Hepatocyte (in vitro differentiated cells): Measurements from ENCODE around the gene ZNF322. TPM values are rescaled to one million over a fixed set of nuclear protein-coding genes. Genes with fewer than 3 reads are reported as not detected.

Experiments
- DNase-seq: peaks from one replicate; pipeline ENCODE4 v3.0.0-alpha.2; 2016; ENCODE audit warnings: low spot score
- H2AFZ ChIP-seq: fragments of 200-600 bp; sonication (generic); 2 replicates; pipeline ENCODE4 v1.6.0; 2016; ENCODE audit warnings: antibody characterized with exemption, mild to moderate bottlenecking
- H3K27ac ChIP-seq: fragments of 200-600 bp; sonication (generic); 2 replicates; pipeline ENCODE4 v1.5.1; 2016; ENCODE audit warnings: mild to moderate bottlenecking
- H3K27me3 ChIP-seq: fragments of 200-600 bp; sonication (generic); 2 replicates; pipeline ENCODE4 v1.6.1; 2016
- H3K36me3 ChIP-seq: fragments of 200-600 bp; sonication (generic); replicated peaks from 2 replicates; pipeline ENCODE4 v1.5.1; 2016; ENCODE audit warnings: low read depth; ENCODE audit not compliant: insufficient read depth
- H3K4me1 ChIP-seq: fragments of 200-600 bp; sonication (generic); 2 replicates; pipeline ENCODE4 v1.5.1; 2016; ENCODE audit warnings: mild to moderate bottlenecking, moderate library complexity; ENCODE audit not compliant: insufficient read depth
- H3K4me2 ChIP-seq: fragments of 200-600 bp; sonication (generic); 2 replicates; pipeline ENCODE4 v1.6.0; 2016
- H3K4me3 ChIP-seq: fragments of 200-600 bp; sonication (generic); 2 replicates; pipeline ENCODE4 v1.5.1; 2016; ENCODE audit warnings: mild to moderate bottlenecking
- H3K79me2 ChIP-seq: fragments of 200-600 bp; sonication (generic); 2 replicates; pipeline ENCODE4 v1.6.0; 2017; ENCODE audit warnings: mild to moderate bottlenecking
- H3K9me2 ChIP-seq: fragments of 200-600 bp; sonication (generic); replicated peaks from 2 replicates; pipeline ENCODE4 v1.6.0; 2017; ENCODE audit warnings: mild to moderate bottlenecking; ENCODE audit not compliant: insufficient read depth
- H3K9me3 ChIP-seq: fragments of 200-600 bp; sonication (generic); 2 replicates; pipeline ENCODE4 v1.5.1; 2016; ENCODE audit warnings: low read depth, mild to moderate bottlenecking
- H4K20me1 ChIP-seq: fragments of 200-600 bp; sonication (generic); 2 replicates; pipeline ENCODE4 v1.6.0; 2016; ENCODE audit warnings: mild to moderate bottlenecking; ENCODE audit not compliant: insufficient read depth, poor library complexity, severe bottlenecking
- EZH2 ChIP-seq: fragments of 200-600 bp; sonication (generic); IDR thresholded peaks from 2 replicates; pipeline ENCODE4 v1.6.1; 2016; ENCODE audit warnings: antibody characterized with exemption, mild to moderate bottlenecking, borderline replicate concordance
- EZH2phosphoT487 ChIP-seq: fragments of 200-600 bp; sonication (generic); IDR thresholded peaks from one replicate; pipeline ENCODE4 v1.6.1; 2018; ENCODE audit warnings: antibody characterized with exemption, mild to moderate bottlenecking, low read depth, moderate library complexity; ENCODE audit not compliant: unreplicated experiment, severe bottlenecking
- WGBS: methylation state at CpG from one replicate; pipeline ENCODE4 v1.1.6; 2016; ENCODE audit warnings: low lambda C conversion rate; ENCODE audit errors: missing lambda C conversion rate; 5-methylcytosine and 5-hydroxymethylcytosine counted together
- polyA plus RNA-seq: library from polyadenylated mRNA; unstranded; fragments of >200 nt; fragmentation: Nextera tagmentation; extraction: Ambion mirVana; gene quantifications from 2 replicates; pipeline ENCODE4 v1.2.1, GENCODE V29; 2016
- total RNA-seq: library from RNA; depleted of rRNA; stranded (reverse); fragments of >200 nt; gene quantifications from 2 replicates; pipeline ENCODE4 v1.2.3, GENCODE V29; 2014
- TF ChIP-seq, protein P1 (sequence below): fragments of 200-600 bp; sonication (generic); IDR thresholded peaks from 2 replicates; pipeline ENCODE4 v1.5.1; 2016; ENCODE audit warnings: antibody characterized with exemption, mild to moderate bottlenecking; ENCODE audit not compliant: poor library complexity

ZNF322 gene
- total and polyA plus RNA-seq, 2 experiments from 2014 or later: 14.3 to 23.6 TPM

DNA sequence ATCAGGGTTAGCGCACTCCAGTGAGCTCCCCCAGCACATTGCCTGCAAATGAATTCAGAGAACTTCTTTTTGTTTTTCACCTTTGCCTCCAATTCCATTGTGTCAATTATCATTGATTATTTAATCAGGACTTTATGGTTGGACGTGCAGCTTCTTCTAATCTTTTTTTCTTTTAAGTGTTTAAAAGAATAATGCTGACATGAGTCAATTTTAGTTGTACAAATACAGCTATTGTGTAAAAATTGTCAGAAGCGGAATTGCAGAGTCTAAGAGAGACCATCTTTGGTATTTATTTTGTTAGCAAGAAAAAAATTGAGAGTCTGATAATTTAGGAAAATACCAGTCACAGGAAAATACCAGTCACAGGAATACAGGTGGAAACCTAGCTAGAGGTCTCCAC is 57.3 kb downstream of the ZNF322 start:
- Histone ChIP-seq H3K27ac (no peak overlapping the region), H2AFZ (no peak overlapping the region), H3K36me3 (no peaks in the 10 kb centered on the region), H3K4me3 (no peak overlapping the region), H3K9me3 (no peaks in the 10 kb centered on the region), H3K4me2 (no peak overlapping the region), H3K4me1 (peaks cover 6% of the 10 kb centered on the region), H3K79me2 (peaks cover 16% of the 10 kb centered on the region), H3K27me3 (no peaks in the 10 kb centered on the region), H3K9me2 (no peaks in the 10 kb centered on the region), H4K20me1 (no peaks in the 10 kb centered on the region)
- TF ChIP-seq, protein P1, sequence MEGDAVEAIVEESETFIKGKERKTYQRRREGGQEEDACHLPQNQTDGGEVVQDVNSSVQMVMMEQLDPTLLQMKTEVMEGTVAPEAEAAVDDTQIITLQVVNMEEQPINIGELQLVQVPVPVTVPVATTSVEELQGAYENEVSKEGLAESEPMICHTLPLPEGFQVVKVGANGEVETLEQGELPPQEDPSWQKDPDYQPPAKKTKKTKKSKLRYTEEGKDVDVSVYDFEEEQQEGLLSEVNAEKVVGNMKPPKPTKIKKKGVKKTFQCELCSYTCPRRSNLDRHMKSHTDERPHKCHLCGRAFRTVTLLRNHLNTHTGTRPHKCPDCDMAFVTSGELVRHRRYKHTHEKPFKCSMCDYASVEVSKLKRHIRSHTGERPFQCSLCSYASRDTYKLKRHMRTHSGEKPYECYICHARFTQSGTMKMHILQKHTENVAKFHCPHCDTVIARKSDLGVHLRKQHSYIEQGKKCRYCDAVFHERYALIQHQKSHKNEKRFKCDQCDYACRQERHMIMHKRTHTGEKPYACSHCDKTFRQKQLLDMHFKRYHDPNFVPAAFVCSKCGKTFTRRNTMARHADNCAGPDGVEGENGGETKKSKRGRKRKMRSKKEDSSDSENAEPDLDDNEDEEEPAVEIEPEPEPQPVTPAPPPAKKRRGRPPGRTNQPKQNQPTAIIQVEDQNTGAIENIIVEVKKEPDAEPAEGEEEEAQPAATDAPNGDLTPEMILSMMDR: no peak
- no peak for TF ChIP-seq EZH2phosphoT487
- TF ChIP-seq EZH2: no peak
- DNase-seq: no peak
- WGBS: 87% methylated on average over 3 of the region's 3 CpGs

DNA sequence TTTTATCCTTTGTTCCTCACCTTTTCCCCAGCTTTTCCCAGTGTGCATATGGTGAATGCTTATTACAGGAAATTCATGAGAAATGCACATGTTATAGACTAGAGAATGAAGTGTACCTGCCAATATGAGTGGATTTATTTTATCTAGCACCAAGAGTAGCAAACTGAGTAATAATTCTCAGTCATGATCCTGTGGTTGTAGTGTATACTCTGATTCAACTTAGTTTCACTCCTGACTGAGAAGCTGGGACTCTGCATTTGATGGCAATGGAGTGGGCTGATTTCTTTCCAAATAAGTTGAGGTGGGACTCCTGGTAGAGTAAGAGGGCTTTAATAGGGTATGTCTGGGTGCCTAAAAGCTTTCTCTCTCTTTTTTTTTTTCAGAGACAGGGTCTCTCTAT is 58.8 kb downstream of the ZNF322 start:
- no peaks in the 10 kb centered on the region for H3K9me3 ChIP-seq
- H3K4me2 ChIP-seq: no peak overlapping the region
- DNase-seq: no peak
- no peaks in the 10 kb centered on the region for H3K36me3 ChIP-seq
- no peak for TF ChIP-seq EZH2
- TF ChIP-seq, protein P1: no peak
- no peak for TF ChIP-seq EZH2phosphoT487
- peaks cover 20% of the 10 kb centered on the region for H3K79me2 ChIP-seq
- H3K27me3 ChIP-seq: no peaks in the 10 kb centered on the region
- H2AFZ ChIP-seq: no peak overlapping the region
- peaks cover 6% of the 10 kb centered on the region for H3K4me1 ChIP-seq
- no peak overlapping the region for H3K4me3 ChIP-seq
- H3K9me2 ChIP-seq: no peaks in the 10 kb centered on the region
- no peaks in the 10 kb centered on the region for H4K20me1 ChIP-seq
- no peak overlapping the region for H3K27ac ChIP-seq

DNA sequence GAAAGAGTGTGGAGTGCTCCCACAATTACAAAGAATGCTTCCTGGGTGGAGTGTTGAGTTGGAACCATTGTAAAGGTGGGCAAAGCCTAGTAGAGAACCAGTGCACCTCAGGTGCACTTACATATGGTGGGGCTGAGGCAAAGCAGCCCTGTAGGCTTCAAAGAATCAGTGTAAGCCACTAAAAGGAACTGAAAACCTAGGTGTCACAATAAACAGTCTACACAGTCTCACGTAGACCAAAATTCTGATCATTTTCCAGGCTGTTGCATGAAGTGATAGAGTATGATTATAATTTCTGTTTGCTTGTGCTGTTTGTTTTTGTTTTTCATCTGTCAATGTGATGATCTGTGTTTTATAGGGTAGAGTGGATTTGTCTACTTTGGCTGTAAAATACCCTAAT is 60.0 kb downstream of the ZNF322 start:
- Histone ChIP-seq H3K36me3 (no peaks in the 10 kb centered on the region), H2AFZ (no peak overlapping the region), H3K4me3 (no peak overlapping the region), H4K20me1 (no peaks in the 10 kb centered on the region), H3K4me1 (peaks cover 6% of the 10 kb centered on the region), H3K27ac (no peak overlapping the region), H3K4me2 (no peak overlapping the region), H3K9me3 (no peaks in the 10 kb centered on the region), H3K27me3 (peaks cover 2% of the 10 kb centered on the region), H3K79me2 (peaks cover 20% of the 10 kb centered on the region), H3K9me2 (no peaks in the 10 kb centered on the region)
- TF ChIP-seq, protein P1: no peak
- no peak for TF ChIP-seq EZH2phosphoT487
- TF ChIP-seq EZH2: no peak
- 92% methylated on average over 1 of the region's 1 CpG for WGBS
- DNase-seq: no peak

DNA sequence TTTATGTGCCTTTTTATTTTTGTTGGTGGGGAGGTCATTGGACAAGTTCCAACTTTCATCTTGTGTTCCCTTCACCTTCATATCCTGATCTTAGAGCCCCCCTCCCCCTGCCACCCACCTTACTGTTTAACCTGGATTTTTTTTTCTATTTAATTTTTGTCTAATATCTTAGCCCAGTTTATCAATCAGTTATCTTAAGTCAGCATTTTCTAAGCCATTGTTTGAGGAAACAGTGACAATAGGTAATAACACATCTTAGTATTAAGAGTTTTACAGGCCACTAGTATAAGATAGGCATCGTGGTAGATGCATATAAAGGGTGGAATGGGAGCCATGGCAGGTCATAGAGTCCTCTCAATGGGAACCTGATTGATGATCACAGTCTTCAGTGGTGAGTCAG is 60.4 kb downstream of the ZNF322 start:
- WGBS: 78% methylated on average over 1 of the region's 1 CpG
- Histone ChIP-seq H3K4me1 (peaks cover 6% of the 10 kb centered on the region), H3K79me2 (peaks cover 20% of the 10 kb centered on the region), H3K9me2 (no peaks in the 10 kb centered on the region), H4K20me1 (no peaks in the 10 kb centered on the region), H3K4me3 (no peak overlapping the region), H3K36me3 (no peaks in the 10 kb centered on the region), H3K9me3 (no peaks in the 10 kb centered on the region), H3K27me3 (peaks cover 6% of the 10 kb centered on the region), H3K4me2 (no peak overlapping the region), H3K27ac (no peak overlapping the region), H2AFZ (no peak overlapping the region)
- TF ChIP-seq EZH2 (no peak), EZH2phosphoT487 (no peak)
- TF ChIP-seq, protein P1: no peak
- DNase-seq: no peak
